HepG2 (cell line): ENCODE data around the gene PPM1H.

Experiments
- NFYB ChIP-seq: sonication (generic); formaldehyde crosslinking; IDR thresholded peaks from 2 replicates; pipeline ENCODE4 v1.4.0; 2020; ENCODE audit warnings: missing genetic modification reagents
- PAX8 ChIP-seq: sonication (generic); formaldehyde crosslinking; IDR thresholded peaks from 2 replicates; pipeline ENCODE4 v1.8.0; 2022; ENCODE audit warnings: mild to moderate bottlenecking, missing genetic modification reagents, borderline replicate concordance
- SMAD3 ChIP-seq: sonication (generic); formaldehyde crosslinking; IDR thresholded peaks from 2 replicates; pipeline ENCODE4 v1.4.0; 2020; ENCODE audit warnings: missing genetic modification reagents
- TF ChIP-seq, protein P1 (sequence below): sonication (generic); formaldehyde crosslinking; IDR thresholded peaks from 2 replicates; pipeline ENCODE4 v1.4.0; 2020; ENCODE audit warnings: low read depth, mild to moderate bottlenecking, missing genetic modification reagents
- TF ChIP-seq, protein P2 (sequence below): sonication (generic); formaldehyde crosslinking; IDR thresholded peaks from 2 replicates; pipeline ENCODE4 v1.5.0; 2020; ENCODE audit warnings: mild to moderate bottlenecking, missing genetic modification reagents, moderate library complexity

DNA sequence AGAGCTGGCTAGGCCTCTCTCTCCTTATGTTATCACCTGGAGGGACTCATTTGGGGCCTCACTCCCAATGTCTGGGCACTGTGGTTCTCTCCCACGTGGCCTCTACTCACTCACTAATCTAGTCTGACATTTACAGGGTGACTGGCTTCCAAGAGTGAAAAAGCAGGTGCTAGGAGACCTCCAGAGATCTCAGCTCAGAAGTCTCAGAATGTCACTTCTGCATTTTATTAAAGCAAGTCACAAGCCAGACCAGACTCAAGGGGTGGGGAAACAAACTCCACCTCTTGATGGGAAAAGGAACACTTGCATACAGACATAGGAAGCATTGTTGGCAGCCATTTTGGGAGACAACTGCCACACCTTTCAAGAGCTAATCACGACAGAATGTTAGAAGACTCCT is 292.5 kb downstream of the PPM1H start:
- TF ChIP-seq, protein P1, sequence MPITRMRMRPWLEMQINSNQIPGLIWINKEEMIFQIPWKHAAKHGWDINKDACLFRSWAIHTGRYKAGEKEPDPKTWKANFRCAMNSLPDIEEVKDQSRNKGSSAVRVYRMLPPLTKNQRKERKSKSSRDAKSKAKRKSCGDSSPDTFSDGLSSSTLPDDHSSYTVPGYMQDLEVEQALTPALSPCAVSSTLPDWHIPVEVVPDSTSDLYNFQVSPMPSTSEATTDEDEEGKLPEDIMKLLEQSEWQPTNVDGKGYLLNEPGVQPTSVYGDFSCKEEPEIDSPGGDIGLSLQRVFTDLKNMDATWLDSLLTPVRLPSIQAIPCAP (CRISPR knock-in tag): no peak
- no peak for TF ChIP-seq SMAD3
- TF ChIP-seq NFYB (CRISPR knock-in tag): no peak
- no peak for TF ChIP-seq PAX8
- TF ChIP-seq, protein P2, sequence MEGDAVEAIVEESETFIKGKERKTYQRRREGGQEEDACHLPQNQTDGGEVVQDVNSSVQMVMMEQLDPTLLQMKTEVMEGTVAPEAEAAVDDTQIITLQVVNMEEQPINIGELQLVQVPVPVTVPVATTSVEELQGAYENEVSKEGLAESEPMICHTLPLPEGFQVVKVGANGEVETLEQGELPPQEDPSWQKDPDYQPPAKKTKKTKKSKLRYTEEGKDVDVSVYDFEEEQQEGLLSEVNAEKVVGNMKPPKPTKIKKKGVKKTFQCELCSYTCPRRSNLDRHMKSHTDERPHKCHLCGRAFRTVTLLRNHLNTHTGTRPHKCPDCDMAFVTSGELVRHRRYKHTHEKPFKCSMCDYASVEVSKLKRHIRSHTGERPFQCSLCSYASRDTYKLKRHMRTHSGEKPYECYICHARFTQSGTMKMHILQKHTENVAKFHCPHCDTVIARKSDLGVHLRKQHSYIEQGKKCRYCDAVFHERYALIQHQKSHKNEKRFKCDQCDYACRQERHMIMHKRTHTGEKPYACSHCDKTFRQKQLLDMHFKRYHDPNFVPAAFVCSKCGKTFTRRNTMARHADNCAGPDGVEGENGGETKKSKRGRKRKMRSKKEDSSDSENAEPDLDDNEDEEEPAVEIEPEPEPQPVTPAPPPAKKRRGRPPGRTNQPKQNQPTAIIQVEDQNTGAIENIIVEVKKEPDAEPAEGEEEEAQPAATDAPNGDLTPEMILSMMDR: no peak
